H54 (cell line): ENCODE measurements around the gene SETBP1.

ENCODE experiments used
- DNase-seq: peaks from one replicate; pipeline ENCODE4 v3.0.0; 2011; ENCODE audit warnings: low spot score, mixed read lengths; ENCODE audit not compliant: insufficient read length
- FAIRE-seq: peaks from 3 replicates; lab custom pipeline; 2011; peaks lifted over from hg19 to GRCh38; lab: Jason Lieb, UNC
- POLR2A ChIP-seq: IDR thresholded peaks from 2 replicates; pipeline ENCODE4 v1.6.1; 2011; ENCODE audit warnings: low read depth, mild to moderate bottlenecking, low read length

SETBP1 gene

DNA sequence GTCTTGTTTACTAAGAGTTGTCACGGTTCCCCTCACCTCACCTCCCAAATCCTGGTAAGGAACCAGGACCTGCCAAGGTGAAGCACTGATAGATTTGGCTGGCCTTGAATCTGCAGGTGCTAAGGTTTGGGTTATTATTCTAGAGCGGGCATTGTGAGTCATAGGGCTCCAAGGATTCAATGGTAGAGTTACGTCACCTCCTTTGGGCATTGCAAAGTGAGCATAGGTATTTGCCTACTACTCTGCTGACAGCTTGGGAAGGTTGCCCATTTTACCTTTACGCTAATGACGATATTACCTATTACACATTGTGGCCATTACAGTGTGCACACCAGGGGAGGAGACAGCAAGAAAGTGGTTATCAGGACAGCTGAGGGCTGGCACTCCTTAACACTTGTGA is 59.3 kb downstream of the SETBP1 start:
- DNase-seq = no peak
- FAIRE-seq = no peak
- no peak for TF ChIP-seq POLR2A

DNA sequence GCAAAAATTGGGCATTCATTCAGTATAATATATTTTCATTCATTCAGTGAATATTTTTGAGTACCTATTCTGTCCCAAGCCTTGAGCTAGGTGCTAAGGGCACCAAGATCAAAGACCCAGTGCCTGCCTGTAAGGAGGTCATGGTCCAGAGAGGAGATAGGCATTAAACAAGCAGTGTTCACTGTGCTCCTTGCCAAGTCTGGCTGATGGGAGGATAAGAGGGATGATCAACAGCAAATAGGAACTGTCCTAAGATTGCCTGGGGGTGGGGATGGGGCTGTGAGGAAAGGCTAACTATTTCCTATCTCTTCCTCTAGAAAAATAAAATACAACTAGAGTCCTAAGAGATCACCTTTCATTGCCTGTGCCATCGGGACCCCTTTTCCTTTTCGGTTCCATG is 60.4 kb downstream of the SETBP1 start:
- no peak for TF ChIP-seq POLR2A
- no peak for FAIRE-seq
- no peak for DNase-seq

- DNase-seq (no peak), FAIRE-seq (no peak)
- TF ChIP-seq POLR2A = no peak
These were observed 60.8 kb downstream of the SETBP1 start for GRCh38 chr18:44741511-44741910.

DNA sequence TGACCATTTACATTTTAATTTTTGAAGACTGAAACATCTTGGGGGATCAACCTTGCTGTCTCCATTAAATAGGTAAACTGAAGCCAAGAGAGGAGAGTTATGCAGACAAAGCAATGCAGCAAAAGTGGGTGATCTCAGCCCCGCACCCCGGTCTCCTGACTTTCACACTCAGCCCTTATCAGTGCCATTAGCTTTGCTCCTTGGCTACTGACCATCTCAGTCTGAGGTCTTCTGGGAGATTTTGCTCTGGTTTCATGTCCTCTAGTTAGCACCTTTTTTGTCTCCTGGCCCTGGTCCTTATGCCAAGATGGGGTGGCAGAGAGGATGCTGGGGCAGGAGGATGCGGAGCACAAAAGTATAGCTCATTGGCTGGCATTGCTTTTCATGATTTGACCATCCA is 61.4 kb downstream of the SETBP1 start:
- no peak for DNase-seq
- no peak for TF ChIP-seq POLR2A
- FAIRE-seq = no peak

- DNase-seq = no peak
- FAIRE-seq = no peak
- no peak for TF ChIP-seq POLR2A
These were observed 62.1 kb downstream of the SETBP1 start for GRCh38 chr18:44742718-44743311.

DNA sequence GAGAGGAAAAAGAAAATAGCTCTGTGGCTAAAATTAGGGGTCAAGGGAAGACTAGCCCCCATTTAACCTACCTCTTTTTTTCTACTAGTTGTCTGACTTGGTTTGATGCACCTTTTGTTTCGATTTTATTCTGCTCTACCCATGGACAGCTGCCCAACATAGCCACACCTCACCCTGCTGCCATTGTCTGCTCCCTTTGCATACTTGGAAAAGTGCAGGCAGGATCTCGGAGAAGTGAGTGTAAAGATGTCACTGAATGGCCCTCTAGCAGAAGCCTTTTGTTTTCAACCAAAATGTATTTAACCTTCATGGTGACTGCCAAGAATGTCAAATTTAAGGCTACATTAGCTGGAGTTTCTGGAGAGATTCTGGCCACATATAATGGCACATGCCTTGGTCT is 62.9 kb downstream of the SETBP1 start:
- TF ChIP-seq POLR2A = no peak

GRCh38 chr18:44744161-44745121 is 63.8 kb downstream of the SETBP1 start:
- FAIRE-seq = no peak
- DNase-seq = no peak
- no peak for TF ChIP-seq POLR2A

More for the DNA sequence above, 62.9 kb downstream of the SETBP1 start:
- no peak for DNase-seq
- FAIRE-seq = no peak

DNA sequence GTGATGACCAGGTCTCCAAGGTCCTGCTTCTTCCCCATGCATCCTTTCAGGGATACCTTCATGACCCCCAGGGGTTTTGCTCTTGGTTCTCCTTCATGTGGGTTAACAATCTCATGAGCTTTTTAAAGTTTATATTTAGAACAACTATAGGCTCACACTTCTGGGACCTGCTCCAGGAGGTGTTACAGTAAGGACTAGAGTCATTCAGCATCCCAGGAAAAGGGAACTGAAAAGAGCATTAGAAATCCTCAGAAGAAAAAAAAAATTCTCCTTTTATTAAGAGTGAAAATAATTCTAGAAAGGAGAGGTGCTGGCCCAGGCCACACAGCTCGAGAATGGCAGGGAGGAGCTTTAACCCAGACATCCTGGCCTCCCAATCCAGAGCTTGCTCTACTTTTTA is 66.5 kb downstream of the SETBP1 start:
- no peak for FAIRE-seq
- TF ChIP-seq POLR2A = no peak
- DNase-seq = no peak

DNA sequence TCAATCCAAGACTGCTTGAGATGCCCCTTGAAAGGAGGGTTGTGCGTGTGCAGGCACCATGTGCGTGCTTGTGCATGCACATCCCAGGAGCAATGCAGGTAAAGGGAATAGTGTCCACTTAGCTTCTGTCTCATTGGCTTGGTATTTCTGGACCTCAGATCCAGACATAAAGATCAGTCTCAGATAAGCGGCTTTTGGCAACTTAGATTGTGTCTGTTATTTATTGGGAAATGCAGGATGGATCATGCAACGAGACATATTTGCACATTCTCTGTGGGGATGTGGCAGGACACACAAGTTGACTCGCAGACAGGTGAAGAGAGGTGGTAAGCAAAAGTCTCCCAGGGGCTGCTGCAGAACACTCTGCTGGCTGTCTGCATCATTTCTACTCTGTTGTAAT is 67.9 kb downstream of the SETBP1 start:
- DNase-seq (no peak), FAIRE-seq (no peak)
- TF ChIP-seq POLR2A = no peak

DNA sequence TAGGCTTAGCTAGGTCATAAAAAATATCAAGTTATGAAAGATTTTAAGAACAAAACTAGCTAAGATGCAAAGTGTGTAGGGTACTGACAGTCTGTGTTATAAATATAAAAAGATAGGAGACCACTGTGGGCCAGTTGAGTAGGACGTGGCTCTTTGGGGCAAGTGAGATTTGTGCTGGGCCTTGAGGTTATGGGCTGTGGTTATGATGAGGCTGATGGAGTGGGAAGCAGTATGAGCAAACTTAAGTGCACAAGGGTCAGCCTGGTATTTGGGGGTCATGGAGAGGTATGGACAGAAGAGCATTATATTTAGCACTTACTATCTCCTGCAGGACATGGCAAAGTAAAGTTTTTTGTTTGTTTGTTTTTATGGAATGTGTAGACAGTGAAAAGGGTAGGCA is 70.1 kb downstream of the SETBP1 start:
- TF ChIP-seq POLR2A = no peak
- DNase-seq (no peak), FAIRE-seq (no peak)

- no peak for TF ChIP-seq POLR2A
- FAIRE-seq (no peak), DNase-seq (no peak)
These were observed 73.9 kb downstream of the SETBP1 start for GRCh38 chr18:44754567-44754966.

GRCh38 chr18:44758861-44759631 is 78.4 kb downstream of the SETBP1 start:
- no peak for FAIRE-seq
- DNase-seq = no peak
- TF ChIP-seq POLR2A = no peak

GRCh38 chr18:44759925-44760342 is 79.2 kb downstream of the SETBP1 start:
- DNase-seq = no peak

DNA sequence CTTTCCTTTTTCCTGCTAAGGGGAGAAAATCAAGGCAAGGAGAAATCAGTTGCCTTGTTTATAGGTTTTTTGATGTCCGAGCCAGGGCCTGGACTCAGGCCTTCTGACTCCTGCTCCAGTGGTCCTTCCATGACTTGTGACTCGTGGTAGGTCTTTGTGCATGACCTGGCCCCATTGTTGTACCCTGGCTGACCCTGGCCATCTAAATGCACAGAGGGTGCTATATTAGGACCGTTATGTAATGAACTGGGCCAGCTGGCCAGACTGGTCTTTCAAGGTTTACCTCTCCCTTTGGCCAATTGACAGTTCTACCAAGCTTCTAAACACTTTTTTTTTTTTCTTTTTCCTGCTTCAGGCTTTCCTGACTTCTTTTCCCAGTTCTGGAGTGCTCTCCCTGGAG is 81.1 kb downstream of the SETBP1 start:
- TF ChIP-seq POLR2A = no peak
- DNase-seq = no peak
- no peak for FAIRE-seq

More at GRCh38 chr18:44759925-44760342, 79.2 kb downstream of the SETBP1 start:
- FAIRE-seq = no peak
- TF ChIP-seq POLR2A = no peak
